HEK293 (cell line): ENCODE data around the gene PPHLN1.
A peak's percentile ranks its signal among the peaks of the same experiment; 100 is the strongest.

Experiments
- CTCF ChIA-PET: fragments of 350-600 bp; formaldehyde crosslinking; extraction: SDS; loops from one replicate; lab custom pipeline; 2021; ENCODE audit warnings: antibody characterized with exemption; lab: Yijun Ruan, JAX
- POLR2A ChIA-PET: fragments of 300-600 bp; formaldehyde crosslinking; extraction: SDS; loops from one replicate; lab custom pipeline; 2020; ENCODE audit warnings: antibody characterized with exemption, inconsistent platforms; lab: Yijun Ruan, JAX
- H3K27ac ChIP-seq: fragments of 200-500 bp; sonication (Bioruptor generic); 2 replicates; pipeline ENCODE4 v1.5.1; 2014; ENCODE audit warnings: low read depth, low read length, control low read depth, inconsistent platforms; ENCODE audit errors: extremely low read depth
- H3K36me3 ChIP-seq, 2 experiments: fragments of 200-500 bp in 1 of 2; sonication (Bioruptor generic) in 1 of 2; 1 replicate in 1 of 2; 2 replicates in 1 of 2; pipeline ENCODE4 v1.5.1; 2014 to 2017; ENCODE audit warnings: inconsistent platforms in 2 of 2, low read length in 2 of 2; ENCODE audit not compliant: control insufficient read depth in 2 of 2, insufficient read depth in 1 of 2
- H3K4me1 ChIP-seq: fragments of 200-500 bp; sonication (Bioruptor generic); 2 replicates; pipeline ENCODE4 v1.5.1; 2014; ENCODE audit warnings: mild to moderate bottlenecking, low read length, inconsistent platforms; ENCODE audit not compliant: control insufficient read depth, insufficient read depth
- H3K4me3 ChIP-seq: 2 replicates; pipeline ENCODE4 v1.5.1; 2011; ENCODE audit warnings: low read depth, mild to moderate bottlenecking, control low read depth, low read length, moderate library complexity
- H3K9me3 ChIP-seq: fragments of 200-500 bp; sonication (Bioruptor generic); 2 replicates; pipeline ENCODE4 v1.5.1; 2014; ENCODE audit warnings: low read depth, low read length, inconsistent platforms; ENCODE audit not compliant: control insufficient read depth, insufficient read depth
- BCL11B ChIP-seq: fragments of 450-650 bp; formaldehyde crosslinking; IDR thresholded peaks from 2 replicates; pipeline ENCODE4 v1.5.1; 2016; ENCODE audit warnings: low read depth, missing biosample characterization, missing genetic modification characterization
- GLI4 ChIP-seq: fragments of 450-650 bp; formaldehyde crosslinking; IDR thresholded peaks from 2 replicates; pipeline ENCODE4 v1.5.1; 2016; ENCODE audit warnings: missing biosample characterization, missing genetic modification characterization
- KLF7 ChIP-seq: fragments of 450-650 bp; formaldehyde crosslinking; IDR thresholded peaks from 2 replicates; pipeline ENCODE4 v1.5.1; 2016; ENCODE audit warnings: missing biosample characterization, missing genetic modification characterization, borderline replicate concordance
- PRDM1 ChIP-seq: fragments of 450-650 bp; formaldehyde crosslinking; IDR thresholded peaks from 2 replicates; pipeline ENCODE4; 2016; ENCODE audit warnings: missing biosample characterization, missing genetic modification characterization
- SALL2 ChIP-seq: fragments of 450-650 bp; formaldehyde crosslinking; IDR thresholded peaks from 2 replicates; pipeline ENCODE4 v1.5.0; 2017; ENCODE audit warnings: missing biosample characterization, mild to moderate bottlenecking, missing genetic modification characterization, borderline replicate concordance
- SCRT2 ChIP-seq: fragments of 450-650 bp; formaldehyde crosslinking; IDR thresholded peaks from 2 replicates; pipeline ENCODE4 v1.5.1; 2016; ENCODE audit warnings: missing biosample characterization, missing genetic modification characterization
- SP7 ChIP-seq: fragments of 450-650 bp; formaldehyde crosslinking; IDR thresholded peaks from 2 replicates; pipeline ENCODE4 v1.5.1; 2016; ENCODE audit warnings: missing biosample characterization, missing genetic modification characterization
- ZBTB17 ChIP-seq: fragments of 450-650 bp; formaldehyde crosslinking; IDR thresholded peaks from 2 replicates; pipeline ENCODE4 v1.5.1; 2016; ENCODE audit warnings: missing biosample characterization, missing genetic modification characterization
- ZNF10 ChIP-seq: fragments of 450-650 bp; formaldehyde crosslinking; IDR thresholded peaks from 2 replicates; pipeline ENCODE4 v1.5.1; 2017; ENCODE audit warnings: missing biosample characterization, missing genetic modification characterization
- ZNF292 ChIP-seq: fragments of 450-650 bp; formaldehyde crosslinking; IDR thresholded peaks from 2 replicates; pipeline ENCODE4 v1.5.1; 2016; ENCODE audit warnings: low read depth, missing biosample characterization, missing genetic modification characterization, borderline replicate concordance
- ZNF302 ChIP-seq: fragments of 450-650 bp; formaldehyde crosslinking; IDR thresholded peaks from 2 replicates; pipeline ENCODE4 v1.5.1; 2016; ENCODE audit warnings: missing biosample characterization, missing genetic modification characterization, low read depth
- ZNF335 ChIP-seq: fragments of 450-650 bp; formaldehyde crosslinking; conservative IDR thresholded peaks from 2 replicates; pipeline ENCODE4 v1.5.1; 2016; ENCODE audit warnings: missing biosample characterization, missing genetic modification characterization
- ZNF354C ChIP-seq: fragments of 450-650 bp; formaldehyde crosslinking; IDR thresholded peaks from 2 replicates; pipeline ENCODE4 v1.5.1; 2016; ENCODE audit warnings: missing biosample characterization, missing genetic modification characterization, low read depth, borderline replicate concordance
- ZNF416 ChIP-seq: fragments of 450-650 bp; formaldehyde crosslinking; IDR thresholded peaks from 2 replicates; pipeline ENCODE4 v1.5.1; 2016; ENCODE audit warnings: missing biosample characterization, missing genetic modification characterization
- ZNF596 ChIP-seq: fragments of 450-650 bp; IDR thresholded peaks from 2 replicates; pipeline ENCODE4 v1.5.0; 2018; ENCODE audit warnings: missing biosample characterization, mild to moderate bottlenecking, missing genetic modification characterization, moderate library complexity
- ZNF626 ChIP-seq: fragments of 450-650 bp; sonication (Bioruptor Pico); formaldehyde crosslinking; IDR thresholded peaks from 2 replicates; pipeline ENCODE4 v1.5.1; 2018; ENCODE audit warnings: missing biosample characterization, missing genetic modification characterization, inconsistent platforms
- ZNF701 ChIP-seq: fragments of 450-650 bp; formaldehyde crosslinking; IDR thresholded peaks from 2 replicates; pipeline ENCODE4 v1.5.1; 2016; ENCODE audit warnings: missing biosample characterization, missing genetic modification characterization
- ZNF768 ChIP-seq: fragments of 450-650 bp; formaldehyde crosslinking; IDR thresholded peaks from 2 replicates; pipeline ENCODE4 v1.5.1; 2018; ENCODE audit warnings: missing biosample characterization, mild to moderate bottlenecking, missing genetic modification characterization
- ZNF776 ChIP-seq: fragments of 450-650 bp; formaldehyde crosslinking; IDR thresholded peaks from 2 replicates; pipeline ENCODE4 v1.5.0; 2017; ENCODE audit warnings: missing biosample characterization, missing genetic modification characterization, borderline replicate concordance
- ZNF830 ChIP-seq: fragments of 450-650 bp; IDR thresholded peaks from 2 replicates; pipeline ENCODE4 v1.5.0; 2018; ENCODE audit warnings: missing biosample characterization, missing genetic modification characterization, low read depth, mild to moderate bottlenecking, moderate library complexity
- ZNF843 ChIP-seq: fragments of 450-650 bp; formaldehyde crosslinking; IDR thresholded peaks from 2 replicates; pipeline ENCODE4 v1.5.1; 2016; ENCODE audit warnings: missing biosample characterization, missing genetic modification characterization
- TF ChIP-seq, protein P1 (sequence below): fragments of 450-650 bp; formaldehyde crosslinking; optimal IDR thresholded peaks from 2 replicates; pipeline ENCODE3; 2016; ENCODE audit warnings: missing biosample characterization, mild to moderate bottlenecking, missing genetic modification characterization
- TF ChIP-seq, protein P2 (sequence below): fragments of 450-650 bp; formaldehyde crosslinking; IDR thresholded peaks from 2 replicates; pipeline ENCODE4 v1.5.1; 2016; ENCODE audit warnings: missing biosample characterization, missing genetic modification characterization
- TF ChIP-seq, protein P3 (sequence below): fragments of 450-650 bp; formaldehyde crosslinking; IDR thresholded peaks from 2 replicates; pipeline ENCODE4 v1.5.1; 2017; ENCODE audit warnings: missing biosample characterization, missing genetic modification characterization
- TF ChIP-seq, protein P4 (sequence below): fragments of 450-650 bp; formaldehyde crosslinking; IDR thresholded peaks from 2 replicates; pipeline ENCODE4 v1.5.1; 2016; ENCODE audit warnings: missing biosample characterization, missing genetic modification characterization

PPHLN1 gene

DNA sequence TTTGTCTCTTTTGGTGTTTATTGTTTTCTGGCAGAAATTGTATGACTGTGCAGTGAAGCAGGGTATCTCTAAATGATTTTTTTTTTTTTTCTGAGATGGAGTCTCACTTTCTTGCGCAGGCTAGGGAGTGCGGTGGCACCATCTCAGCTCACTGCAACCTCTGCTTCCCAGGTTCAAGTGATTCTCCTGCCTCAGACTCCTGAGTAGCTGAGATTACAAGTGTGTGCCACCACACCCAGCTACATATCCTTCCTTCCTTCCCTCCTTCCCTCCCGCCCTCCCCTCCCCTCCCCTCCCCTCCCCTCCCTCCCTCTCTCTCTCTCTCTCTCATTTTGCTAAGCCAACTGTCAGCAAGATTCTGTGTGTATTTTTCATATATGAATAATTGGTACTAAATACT is 94.4 kb downstream of the PPHLN1 start (continued):
- TF ChIP-seq, protein P1, sequence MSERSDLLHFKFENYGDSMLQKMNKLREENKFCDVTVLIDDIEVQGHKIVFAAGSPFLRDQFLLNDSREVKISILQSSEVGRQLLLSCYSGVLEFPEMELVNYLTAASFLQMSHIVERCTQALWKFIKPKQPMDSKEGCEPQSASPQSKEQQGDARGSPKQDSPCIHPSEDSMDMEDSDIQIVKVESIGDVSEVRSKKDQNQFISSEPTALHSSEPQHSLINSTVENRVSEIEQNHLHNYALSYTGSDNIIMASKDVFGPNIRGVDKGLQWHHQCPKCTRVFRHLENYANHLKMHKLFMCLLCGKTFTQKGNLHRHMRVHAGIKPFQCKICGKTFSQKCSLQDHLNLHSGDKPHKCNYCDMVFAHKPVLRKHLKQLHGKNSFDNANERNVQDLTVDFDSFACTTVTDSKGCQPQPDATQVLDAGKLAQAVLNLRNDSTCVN, result no peak
- TF ChIP-seq SP7 (tag by site-specific recombination) (no peak), ZNF701 (tag by site-specific recombination) (no peak), ZNF302 (no peak), ZNF776 (no peak), BCL11B (tag by site-specific recombination) (no peak), ZNF10 (tag by site-specific recombination) (no peak)

DNA sequence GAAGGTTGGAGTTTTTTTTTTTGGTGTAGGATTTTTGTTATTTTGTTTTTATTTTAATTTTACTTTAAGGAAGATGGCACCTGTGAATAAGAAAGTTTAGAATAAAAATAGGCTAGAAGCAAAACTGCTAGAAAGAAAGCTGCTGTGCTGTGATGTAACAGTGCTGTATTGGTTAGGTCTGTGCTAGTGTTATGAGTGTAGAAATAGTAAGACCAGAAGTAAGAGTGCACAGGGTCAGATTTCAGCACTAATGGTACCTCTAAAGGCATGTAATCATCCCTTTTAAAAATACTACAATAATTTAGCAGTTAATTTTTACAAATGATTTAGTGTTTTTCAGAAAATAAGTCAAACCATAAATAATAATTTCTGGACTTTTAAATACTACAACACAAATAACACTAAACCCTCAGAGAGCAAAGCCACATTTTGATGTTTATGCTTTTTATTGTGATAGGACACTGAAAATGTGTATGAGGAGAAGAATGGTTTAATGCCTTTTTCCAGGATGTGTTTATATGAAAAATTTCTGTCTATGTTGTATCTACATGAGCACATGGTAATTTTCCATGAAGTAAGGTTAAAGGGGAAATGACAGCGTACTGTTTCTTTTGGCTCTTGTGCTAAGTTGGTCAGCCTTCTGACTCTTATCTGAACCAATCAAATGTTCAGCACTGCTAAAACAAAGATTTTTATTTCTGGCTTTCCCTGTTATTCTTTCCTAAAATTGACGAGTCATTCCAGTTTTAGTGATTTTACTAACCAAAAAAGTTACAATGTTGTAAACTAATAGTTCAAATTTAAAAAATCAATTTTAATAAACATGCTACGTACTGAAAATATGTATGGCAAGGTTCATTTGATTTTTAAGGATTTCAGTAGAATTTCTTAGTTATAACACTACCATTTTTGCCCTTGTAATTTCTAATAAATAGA is 96.1 kb downstream of the PPHLN1 start:
- no peaks in the 10 kb centered on the region for H3K36me3 ChIP-seq
- no peaks in the 10 kb centered on the region for H3K9me3 ChIP-seq
- H3K4me1 ChIP-seq, result peaks cover 4% of the 10 kb centered on the region; the same call in 1 of the 2 replicates
- ChIA-PET CTCF (no interaction called here), POLR2A (no interaction called here)
- H3K4me3 ChIP-seq, result no peak overlapping the region
- H3K27ac ChIP-seq, result no peak overlapping the region
- 0 out of 2 replicates have a peak, but pooled peaks have one; percentile 20 for TF ChIP-seq ZBTB17 (tag by site-specific recombination)
- no peak for TF ChIP-seq ZNF292 (tag by site-specific recombination)
- TF ChIP-seq ZNF335 (tag by site-specific recombination), result 0 out of 2 replicates have a peak, but pooled peaks have one; percentile 14
- TF ChIP-seq PRDM1 (tag by site-specific recombination), result peak; percentile 60
- no peak for TF ChIP-seq ZNF626 (tag by site-specific recombination)
- TF ChIP-seq, protein P2, sequence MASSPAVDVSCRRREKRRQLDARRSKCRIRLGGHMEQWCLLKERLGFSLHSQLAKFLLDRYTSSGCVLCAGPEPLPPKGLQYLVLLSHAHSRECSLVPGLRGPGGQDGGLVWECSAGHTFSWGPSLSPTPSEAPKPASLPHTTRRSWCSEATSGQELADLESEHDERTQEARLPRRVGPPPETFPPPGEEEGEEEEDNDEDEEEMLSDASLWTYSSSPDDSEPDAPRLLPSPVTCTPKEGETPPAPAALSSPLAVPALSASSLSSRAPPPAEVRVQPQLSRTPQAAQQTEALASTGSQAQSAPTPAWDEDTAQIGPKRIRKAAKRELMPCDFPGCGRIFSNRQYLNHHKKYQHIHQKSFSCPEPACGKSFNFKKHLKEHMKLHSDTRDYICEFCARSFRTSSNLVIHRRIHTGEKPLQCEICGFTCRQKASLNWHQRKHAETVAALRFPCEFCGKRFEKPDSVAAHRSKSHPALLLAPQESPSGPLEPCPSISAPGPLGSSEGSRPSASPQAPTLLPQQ (tag by site-specific recombination), result peak; percentile 62
- TF ChIP-seq, protein P3, sequence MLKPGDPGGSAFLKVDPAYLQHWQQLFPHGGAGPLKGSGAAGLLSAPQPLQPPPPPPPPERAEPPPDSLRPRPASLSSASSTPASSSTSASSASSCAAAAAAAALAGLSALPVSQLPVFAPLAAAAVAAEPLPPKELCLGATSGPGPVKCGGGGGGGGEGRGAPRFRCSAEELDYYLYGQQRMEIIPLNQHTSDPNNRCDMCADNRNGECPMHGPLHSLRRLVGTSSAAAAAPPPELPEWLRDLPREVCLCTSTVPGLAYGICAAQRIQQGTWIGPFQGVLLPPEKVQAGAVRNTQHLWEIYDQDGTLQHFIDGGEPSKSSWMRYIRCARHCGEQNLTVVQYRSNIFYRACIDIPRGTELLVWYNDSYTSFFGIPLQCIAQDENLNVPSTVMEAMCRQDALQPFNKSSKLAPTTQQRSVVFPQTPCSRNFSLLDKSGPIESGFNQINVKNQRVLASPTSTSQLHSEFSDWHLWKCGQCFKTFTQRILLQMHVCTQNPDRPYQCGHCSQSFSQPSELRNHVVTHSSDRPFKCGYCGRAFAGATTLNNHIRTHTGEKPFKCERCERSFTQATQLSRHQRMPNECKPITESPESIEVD (tag by site-specific recombination), result peak; percentile 74

DNA sequence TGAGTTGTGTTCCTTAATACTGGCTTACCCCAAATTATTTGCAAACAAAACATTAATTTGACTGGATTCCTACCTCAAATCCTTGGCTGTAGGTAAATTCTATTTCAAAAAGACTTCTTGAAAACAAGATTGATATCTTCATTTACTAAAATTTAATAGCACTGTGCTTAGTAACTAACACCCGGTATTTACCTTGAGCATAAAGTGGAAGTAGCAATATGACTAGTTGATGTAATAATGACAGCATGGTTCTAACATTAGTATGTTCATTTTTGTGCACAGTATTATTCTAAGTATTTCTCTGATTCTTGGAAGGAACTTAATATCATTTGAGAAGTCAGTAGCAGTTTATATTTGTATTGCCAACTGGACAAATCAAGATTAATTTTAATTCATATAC is 96.8 kb downstream of the PPHLN1 start:
- CTCF ChIA-PET, result interaction anchor here (0.6 to 0.7 kb wide), 3 partner anchors 8 to 548 kb away, joined by 3 to 7 read pairs (median 4); no protein-coding TSS in a partner anchor
- no peaks in the 10 kb centered on the region for H3K36me3 ChIP-seq
- peaks cover 4% of the 10 kb centered on the region; the same call in 1 of the 2 replicates for H3K4me1 ChIP-seq
- H3K27ac ChIP-seq, result no peak overlapping the region
- POLR2A ChIA-PET, result no interaction called here
- no peak overlapping the region for H3K4me3 ChIP-seq
- no peaks in the 10 kb centered on the region for H3K9me3 ChIP-seq
- TF ChIP-seq, protein P4, sequence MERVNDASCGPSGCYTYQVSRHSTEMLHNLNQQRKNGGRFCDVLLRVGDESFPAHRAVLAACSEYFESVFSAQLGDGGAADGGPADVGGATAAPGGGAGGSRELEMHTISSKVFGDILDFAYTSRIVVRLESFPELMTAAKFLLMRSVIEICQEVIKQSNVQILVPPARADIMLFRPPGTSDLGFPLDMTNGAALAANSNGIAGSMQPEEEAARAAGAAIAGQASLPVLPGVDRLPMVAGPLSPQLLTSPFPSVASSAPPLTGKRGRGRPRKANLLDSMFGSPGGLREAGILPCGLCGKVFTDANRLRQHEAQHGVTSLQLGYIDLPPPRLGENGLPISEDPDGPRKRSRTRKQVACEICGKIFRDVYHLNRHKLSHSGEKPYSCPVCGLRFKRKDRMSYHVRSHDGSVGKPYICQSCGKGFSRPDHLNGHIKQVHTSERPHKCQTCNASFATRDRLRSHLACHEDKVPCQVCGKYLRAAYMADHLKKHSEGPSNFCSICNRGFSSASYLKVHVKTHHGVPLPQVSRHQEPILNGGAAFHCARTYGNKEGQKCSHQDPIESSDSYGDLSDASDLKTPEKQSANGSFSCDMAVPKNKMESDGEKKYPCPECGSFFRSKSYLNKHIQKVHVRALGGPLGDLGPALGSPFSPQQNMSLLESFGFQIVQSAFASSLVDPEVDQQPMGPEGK (tag by site-specific recombination), result no peak
- TF ChIP-seq GLI4 (tag by site-specific recombination), result no peak
- no peak for TF ChIP-seq SALL2
- no peak for TF ChIP-seq ZNF354C
- TF ChIP-seq ZNF416 (tag by site-specific recombination), result no peak
- no peak for TF ChIP-seq ZNF596 (tag by site-specific recombination)
- no peak for TF ChIP-seq KLF7 (tag by site-specific recombination)
- no peak for TF ChIP-seq ZNF830
- no peak for TF ChIP-seq ZNF768 (tag by site-specific recombination)
- TF ChIP-seq ZNF701 (tag by site-specific recombination), result no peak
- no peak for TF ChIP-seq SCRT2 (tag by site-specific recombination)
- TF ChIP-seq ZNF843 (tag by site-specific recombination), result no peak
